ENCODE measurements around the gene GFRA3.
"Not testable (repeated sequence)": the region's sequence is repeated elsewhere in the genome, so short reads cannot be mapped to it uniquely, and the experiment has no call there.

Gene GFRA3, protein sequence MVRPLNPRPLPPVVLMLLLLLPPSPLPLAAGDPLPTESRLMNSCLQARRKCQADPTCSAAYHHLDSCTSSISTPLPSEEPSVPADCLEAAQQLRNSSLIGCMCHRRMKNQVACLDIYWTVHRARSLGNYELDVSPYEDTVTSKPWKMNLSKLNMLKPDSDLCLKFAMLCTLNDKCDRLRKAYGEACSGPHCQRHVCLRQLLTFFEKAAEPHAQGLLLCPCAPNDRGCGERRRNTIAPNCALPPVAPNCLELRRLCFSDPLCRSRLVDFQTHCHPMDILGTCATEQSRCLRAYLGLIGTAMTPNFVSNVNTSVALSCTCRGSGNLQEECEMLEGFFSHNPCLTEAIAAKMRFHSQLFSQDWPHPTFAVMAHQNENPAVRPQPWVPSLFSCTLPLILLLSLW

DNA sequence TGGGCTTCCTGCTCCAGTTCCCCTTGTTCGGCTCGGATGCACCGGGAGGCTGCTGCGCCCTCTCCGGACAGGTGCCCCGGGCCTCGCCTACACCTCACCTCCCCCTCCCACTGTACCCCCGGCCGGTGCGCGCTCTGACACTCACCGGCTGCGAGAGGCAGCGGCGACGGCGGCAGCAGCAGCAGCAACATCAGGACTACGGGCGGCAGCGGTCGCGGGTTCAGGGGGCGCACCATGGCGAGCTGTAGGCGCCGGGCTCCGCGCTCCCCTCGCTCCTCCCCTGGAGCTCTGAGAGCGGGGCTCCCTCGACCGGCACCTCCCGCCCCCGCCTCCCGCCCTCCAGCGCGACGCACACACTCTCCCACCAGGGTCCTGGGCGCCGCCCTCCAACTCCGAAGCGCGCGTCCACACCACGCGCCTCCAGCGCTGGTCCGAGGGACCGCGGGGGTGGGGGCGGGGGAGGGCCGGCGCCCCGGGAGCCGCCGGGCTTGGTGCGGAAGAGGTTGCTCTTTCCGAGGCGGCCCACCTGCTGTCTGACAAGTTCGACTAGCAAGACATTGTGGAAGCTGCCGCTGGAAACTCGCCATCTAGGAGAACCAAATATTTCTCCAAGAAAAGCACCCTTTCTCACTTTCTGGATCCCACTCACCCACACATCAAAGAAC is at the start of gene GFRA3:
Gene GFRA3 (minus strand): TSS at position 433 of the 665 bp plus-strand sequence. CDS start 197 bp downstream, at position 236.
- DNase-seq, result peak; percentile 21

DNA sequence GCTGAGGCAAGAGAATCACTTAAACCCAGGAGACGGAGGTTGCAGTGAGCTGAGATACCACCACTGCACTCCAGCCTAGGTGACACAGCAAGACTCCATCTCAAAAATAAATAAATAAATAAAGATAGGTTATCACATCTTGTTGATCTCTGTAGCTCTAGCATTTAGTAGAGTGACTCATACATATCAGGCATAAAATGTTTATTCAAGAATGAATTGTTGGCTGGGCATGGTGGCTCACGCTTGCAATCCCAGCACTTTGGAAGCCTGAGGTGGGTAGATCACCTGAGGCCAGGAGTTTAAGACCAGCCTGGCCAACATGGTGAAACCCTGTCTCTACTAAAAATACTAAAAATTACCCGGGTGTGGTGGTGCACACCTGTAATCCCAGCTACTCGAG is 43.8 kb upstream of the GFRA3 start:
- not testable (repeated sequence) for DNase-seq

DNA sequence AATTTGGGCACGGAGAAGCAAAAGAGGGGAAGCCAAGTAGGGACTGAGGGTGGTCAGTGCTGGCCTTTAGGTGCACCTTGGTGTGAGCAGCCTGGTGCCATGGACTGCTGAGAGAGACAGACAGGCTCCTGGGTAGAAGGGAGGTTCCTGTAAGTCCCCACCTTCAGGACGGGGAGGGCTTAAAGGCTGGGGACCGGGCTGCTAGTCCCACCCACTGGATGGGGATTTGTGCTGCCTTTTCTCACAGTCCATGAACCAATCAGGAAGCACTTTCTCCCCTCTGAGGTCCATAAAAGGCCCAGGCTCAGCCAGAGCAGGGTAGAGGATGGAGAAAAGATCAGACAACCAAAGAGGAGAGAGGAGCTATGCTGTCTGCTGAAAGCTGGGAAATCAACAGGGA is 41.9 kb upstream of the GFRA3 start:
- DNase-seq, result no peak

DNA sequence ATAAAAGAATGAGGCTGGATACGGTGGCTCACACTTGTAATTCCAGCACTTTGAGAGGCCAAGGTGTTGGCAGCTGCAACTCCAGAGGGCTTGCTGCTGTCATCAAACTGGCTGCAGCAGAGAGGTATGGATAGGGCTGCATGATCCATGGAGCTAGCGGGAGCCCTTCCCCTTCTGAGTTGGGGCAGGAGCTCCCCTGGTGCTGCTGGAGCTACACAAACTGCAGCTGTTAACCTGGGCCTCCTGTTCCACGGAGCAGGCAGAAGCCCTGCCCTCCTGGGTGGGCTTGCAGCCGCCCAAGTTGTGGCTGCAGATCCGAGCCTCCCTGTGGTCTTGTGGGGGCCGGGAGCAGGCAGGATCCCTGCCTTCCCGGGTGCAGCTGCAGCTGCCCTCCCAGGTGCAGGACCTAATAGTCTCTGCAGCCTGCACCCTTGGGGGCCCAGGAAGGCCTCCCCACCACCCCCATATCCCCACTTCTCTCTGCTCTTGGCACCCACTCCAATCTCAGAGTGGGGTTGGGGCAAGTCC is 41.4 kb upstream of the GFRA3 start:
- no peak for DNase-seq

DNA sequence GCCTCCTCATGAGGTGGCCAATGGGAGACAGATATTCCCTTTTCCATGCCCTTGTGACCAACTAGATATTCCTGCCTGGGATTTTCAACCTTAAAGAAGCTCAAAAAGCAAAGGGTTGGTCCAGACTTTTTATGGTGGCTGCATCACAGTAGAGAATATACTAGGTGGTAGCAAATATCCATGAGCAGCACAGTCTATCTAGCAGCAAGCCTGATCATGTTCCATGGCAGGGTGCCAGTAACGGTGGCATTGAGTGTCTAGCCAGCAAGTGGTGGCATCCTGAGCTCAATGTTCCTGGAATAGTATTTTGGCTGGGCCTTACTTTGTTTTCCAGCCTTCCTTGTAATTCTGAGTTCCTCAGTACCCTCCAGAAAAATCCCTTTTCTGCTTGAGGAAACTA is 31.4 kb upstream of the GFRA3 start:
- DNase-seq, result no peak

DNA sequence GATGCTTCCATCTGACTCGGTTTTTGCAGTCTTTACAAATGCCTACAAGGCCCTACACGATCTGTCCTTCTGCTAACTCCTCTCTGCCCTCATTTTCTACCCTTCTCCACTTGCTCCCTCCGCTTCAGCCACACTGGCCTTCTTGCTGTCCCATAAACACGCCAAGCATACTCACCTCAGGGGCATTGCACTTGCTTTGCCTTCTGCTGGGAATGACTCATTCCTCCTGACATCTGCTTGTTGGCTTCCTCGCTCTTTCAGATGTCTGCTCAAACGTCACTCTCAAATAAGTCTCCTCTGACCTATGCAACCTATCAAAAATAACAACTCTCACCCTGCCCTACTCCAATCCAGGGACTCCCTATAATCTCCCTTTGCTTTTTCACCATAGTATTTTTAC is 29.0 kb upstream of the GFRA3 start:
- peak; percentile 56 for DNase-seq

DNA sequence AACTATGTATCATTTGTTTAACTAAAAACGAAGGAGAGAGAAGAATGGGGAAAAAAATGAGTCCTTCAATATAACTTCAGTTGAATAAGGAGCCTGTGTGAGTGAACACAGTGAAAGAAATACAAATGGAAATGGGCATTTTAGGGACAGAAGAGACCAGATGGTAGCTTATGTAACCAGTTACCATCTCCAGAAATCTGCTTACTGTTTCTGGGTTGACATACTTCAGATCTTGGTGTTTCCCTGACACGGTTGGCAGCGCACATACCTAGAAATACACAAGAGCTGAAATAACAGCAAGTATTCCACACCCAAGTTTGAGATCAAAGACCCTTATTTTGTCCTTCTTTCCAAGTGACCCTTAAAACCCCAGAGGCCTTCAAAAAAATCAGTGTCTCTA is 14.9 kb upstream of the GFRA3 start:
- no peak for DNase-seq

DNA sequence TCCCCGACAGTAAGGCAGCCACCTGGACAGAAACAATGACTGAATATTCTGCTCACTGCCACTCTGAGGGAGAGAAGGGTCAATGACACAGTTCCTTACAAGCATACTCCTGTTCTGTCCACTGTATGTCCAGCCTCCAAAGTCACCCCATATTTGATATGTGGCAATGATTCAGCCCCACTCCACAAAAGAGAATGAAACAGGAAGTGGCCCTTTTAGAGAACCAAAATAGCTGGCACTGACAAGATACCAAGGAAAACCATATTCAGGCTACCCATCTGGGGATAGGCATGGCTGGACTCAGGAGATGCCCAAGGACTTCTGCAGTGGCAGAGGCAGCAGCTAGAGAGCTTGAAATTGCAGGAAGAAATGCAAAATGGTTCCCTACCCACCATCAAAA is 12.8 kb upstream of the GFRA3 start:
- DNase-seq, result no peak

DNA sequence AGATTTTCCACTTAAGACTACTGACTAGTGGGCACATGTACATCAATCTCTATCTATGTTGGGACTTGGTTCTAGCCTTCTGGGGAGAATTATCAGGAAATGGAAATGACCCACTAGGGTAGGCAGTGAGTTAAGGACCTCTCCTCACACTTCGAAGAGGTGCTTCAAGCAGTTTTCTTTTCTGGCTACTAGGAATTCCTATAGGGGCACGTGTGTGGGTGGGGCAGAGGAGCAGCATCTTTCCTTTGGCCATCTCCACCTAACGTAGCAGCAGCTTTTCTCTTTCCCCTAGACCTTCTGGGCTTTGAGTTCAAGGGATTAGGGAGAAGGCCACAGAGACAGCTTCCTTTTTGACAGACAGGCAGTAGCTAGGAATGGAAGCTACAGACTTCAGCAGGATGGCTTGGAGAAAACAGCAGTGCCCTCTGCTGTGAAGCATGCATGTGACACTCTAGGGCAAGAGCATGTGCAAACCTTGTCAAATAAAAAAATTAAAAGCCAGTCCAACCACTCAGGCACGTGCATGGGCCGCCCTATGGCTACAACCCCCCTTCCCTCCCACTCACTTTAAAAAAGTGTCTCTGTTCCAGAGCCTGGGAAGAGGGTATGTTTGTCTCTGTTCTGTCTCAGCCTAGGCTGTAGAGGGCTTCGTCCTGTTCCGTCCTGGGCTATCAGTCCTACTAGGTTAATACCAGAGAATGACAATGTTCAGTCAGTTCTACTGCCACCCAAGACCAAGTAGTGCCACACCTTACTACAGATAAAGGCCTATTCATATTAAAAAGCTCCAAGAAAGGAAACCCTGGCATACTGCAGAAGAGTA is 8.7 kb upstream of the GFRA3 start:
- DNase-seq, result peak; percentile 42

DNA sequence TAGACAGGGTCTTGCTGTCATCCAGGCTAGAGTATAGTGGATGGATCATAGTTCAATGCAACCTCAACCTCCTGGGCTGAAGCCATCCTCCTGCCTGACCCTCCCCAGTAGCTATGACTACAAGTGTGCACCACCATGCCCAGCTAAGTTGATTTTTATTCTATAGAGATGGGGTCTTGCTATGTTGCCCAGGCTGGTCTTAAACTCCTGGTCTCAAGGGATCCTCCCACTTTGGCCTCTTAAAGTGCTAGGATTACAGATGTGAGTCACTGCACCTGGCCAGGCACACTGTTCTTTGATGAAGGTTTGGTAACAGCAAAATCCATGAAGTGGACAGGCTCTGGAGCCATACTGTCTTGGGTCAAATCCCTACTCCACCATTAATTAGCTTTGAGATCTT is 6.5 kb upstream of the GFRA3 start:
- DNase-seq, result no peak

DNA sequence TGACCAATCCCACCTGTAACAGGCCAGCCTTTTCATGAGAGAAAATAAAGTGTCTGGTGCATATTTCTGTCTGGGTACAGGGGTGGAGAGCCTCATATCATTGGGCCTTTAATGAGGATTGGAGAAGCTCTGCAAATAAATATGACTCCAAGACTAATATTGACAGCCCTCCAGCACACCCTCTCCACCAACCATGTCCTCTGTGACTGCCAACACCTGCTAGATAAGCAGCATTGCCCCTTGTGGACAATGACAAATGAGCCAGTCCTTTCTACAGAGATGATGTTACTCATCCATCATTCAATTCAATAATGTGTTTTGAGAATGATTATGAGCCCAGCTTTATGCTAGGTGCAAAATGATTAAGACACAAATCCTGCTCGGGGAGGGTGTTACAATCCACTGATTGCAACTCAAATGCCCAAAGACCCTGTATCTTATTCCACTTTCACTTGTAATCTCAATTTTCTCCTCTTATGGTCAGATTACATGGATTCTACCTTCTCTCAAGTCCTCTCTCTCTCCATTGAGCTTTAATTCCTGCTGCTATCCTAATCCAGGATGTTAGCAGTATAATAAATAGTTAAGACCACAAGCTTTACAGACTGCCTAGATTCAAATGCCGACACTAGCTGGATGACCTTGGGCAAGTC is 2.1 kb upstream of the GFRA3 start:
- no peak for DNase-seq

DNA sequence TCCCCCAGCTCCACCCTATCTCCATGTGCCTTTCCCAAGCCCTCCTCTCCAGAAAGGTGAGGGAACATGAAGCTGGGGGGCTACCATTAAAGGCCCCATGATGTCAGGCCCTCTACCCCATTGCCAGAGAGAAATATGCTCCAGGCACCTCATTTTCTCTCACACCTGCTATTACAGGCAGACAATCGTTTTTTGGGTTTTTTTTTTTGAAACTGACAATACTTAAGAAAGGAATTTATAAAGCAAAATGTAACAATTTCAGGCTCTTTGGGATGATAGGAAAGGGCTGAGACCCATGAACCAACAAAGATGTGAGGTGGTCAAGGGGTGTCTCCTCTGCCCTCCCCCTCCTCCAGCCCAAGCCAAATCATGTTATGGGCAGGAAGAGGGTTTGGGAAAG is 1.5 kb upstream of the GFRA3 start:
- DNase-seq, result no peak

DNA sequence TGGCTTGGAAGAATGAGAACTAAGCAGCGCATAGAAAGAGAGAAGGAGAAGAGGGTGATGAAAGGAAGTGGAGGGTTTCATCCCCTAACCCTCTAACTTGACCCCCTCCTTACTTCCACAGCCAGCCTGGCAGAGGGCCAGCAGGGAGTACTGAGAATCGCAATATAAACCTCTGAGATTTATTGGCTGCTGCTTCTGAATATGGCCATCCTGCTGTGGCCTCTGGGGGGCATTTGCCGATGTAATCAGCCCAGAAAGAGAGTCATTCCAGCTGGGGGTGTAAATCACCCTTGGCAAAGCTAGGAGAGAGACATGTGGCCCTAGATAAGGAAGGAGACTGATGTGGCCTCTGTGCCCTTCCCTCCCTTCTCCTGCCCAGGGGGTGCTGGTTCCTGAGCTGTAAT is 960 bp upstream of the GFRA3 start:
- peak; percentile 10 for DNase-seq

DNA sequence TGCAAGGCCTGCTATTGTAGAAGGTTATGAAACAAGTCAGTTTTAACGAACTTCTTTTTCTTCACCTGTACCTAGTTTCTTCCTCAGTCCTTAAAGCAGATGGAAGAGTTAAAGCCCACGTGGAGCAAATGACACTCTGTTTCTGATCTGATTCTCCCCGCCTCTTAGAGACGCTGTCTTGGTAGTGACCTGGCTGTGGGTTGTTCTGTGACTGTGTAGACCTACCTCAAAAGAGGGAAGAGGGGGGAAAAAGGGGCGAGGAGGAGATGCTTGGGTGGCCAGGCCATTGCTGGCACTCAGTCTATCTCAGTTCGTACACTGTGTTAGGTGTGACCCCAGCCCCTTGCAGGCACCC is 610 bp downstream of the GFRA3 start:
- DNase-seq, result no peak

DNA sequence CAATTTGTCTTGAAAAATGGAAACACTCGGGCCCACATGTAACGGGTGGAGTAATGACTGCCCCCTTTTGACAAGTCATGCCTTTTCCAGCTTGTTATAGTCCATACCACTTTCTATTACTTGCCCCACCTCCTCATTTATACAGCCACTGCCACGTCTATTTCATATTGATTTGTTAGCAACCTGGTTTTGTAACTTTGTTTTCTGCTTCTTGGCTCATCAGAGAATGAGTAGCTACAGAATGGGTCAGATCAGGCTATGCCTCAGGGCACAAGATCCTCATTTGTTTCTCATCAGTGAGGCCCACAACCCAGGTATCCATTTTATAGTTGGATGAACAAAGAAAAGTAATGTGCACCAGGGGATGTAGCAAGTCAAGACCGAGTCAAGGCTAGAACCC is 1.7 kb downstream of the GFRA3 start:
- DNase-seq, result no peak

DNA sequence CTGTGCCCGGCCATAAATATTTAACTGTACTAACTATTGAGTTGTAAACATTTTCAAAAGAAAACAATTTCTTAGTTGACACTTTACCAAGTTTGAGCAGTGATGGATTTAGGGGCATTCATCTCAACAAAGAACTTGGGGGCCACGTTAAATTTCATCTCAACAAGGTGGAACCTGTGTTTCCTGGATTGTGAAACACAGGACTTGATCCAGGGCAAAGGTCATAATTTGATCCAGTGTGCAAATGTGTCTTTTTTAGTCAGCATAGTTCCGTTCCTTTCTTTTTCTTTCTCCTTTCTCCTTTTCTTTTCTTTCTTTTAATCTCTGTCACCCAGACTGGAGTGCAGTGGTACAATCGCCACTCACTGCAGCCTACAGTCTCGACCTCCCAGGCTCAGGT is 3.1 kb downstream of the GFRA3 start:
- no peak for DNase-seq

DNA sequence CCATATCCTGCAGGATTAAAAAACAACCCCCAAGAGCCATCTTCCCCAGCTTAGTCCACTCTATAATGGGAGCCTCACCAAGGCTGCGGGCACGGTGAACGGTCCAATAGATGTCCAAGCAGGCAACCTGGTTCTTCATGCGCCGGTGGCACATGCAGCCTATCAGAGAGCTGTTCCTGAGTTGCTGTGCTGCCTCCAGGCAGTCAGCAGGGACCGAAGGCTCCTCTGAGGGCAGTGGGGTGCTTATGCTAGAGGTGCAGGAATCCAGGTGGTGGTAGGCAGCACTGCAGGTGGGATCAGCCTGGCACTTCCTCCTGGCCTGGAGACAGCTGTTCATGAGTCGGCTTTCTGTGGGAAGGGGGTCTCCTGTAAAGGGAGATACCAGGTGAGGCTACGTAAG is 10.2 kb downstream of the GFRA3 start:
- no peak for DNase-seq

DNA sequence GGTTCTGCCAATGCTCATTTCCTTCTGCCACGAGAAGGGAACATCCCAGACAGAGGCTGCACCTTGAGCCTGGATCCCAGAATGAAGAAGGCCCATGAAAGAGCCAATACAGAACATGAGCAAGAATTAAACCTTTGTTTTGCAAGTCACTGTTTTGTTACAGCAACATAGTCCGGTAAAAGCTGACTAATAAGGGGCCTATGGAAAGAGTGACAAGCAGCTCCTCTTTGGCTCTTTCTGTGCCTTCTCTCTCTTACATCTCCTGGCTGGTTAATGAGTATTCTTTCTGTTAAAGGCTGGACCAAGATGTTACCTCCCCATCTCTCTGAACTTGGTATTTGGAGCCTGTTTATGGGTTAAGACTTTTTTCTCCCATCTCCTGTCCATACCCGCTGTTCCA is 10.8 kb downstream of the GFRA3 start:
- DNase-seq, result no peak

DNA sequence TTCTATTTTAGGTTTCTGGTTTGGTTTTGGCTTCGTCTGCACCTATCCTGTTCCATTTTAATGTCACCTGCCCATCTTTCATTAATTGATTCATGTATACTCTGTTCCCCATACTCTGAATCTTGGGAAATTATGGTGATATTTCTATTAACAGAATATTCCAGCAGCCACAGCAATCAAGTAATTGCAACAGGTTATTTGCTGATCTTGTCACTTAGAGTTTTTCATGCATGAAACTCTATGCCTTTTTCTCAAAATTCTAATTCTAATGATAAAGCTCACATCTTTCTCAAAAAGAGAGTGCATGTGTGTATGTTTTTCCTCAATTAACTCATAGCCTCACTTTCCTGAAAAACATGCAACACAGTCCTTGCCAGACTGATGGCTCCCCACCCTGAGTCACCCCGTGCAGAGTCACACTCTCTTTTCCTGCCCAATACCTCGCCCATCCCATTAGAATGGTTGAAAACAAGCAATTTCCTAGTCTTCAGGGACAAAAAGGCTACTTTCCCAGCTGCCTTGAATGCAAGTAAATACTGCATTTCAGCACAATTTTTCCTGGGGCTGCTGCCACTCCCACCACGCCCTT is 15.6 kb downstream of the GFRA3 start:
- no peak for DNase-seq

DNA sequence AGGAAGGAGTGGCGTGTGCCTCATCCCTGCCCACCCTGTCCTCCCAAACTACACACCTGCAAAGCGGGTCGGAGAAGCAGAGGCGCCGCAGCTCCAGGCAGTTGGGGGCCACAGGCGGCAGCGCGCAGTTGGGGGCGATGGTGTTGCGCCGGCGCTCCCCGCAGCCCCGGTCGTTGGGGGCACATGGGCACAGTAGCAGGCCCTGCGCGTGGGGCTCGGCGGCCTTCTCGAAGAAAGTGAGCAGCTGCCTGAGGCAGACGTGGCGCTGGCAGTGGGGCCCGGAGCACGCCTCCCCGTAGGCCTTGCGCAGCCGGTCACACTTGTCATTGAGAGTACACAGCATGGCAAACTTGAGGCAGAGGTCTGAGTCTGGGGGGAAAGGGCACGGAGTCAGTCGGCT is 16.8 kb downstream of the GFRA3 start:
- DNase-seq, result no peak

DNA sequence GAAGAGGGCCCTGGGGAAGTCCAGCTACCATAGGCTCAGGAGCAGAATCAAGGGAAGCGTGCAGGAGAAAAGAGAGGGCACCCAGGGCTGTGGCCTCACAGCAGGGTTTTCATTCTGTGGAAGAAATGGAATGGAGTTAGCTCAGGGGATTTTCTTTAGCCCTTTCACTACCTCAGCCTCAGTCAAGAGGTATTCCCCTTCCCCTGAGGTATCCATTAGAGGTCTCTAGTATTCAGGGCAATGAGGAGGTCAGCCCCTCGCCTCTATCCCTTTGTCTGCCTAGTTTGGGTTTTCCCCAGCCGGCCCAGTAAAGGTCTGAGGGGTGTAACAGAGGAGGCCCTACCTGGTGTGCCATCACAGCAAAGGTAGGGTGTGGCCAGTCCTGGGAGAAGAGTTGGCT is 21.5 kb downstream of the GFRA3 start:
- no peak for DNase-seq

DNA sequence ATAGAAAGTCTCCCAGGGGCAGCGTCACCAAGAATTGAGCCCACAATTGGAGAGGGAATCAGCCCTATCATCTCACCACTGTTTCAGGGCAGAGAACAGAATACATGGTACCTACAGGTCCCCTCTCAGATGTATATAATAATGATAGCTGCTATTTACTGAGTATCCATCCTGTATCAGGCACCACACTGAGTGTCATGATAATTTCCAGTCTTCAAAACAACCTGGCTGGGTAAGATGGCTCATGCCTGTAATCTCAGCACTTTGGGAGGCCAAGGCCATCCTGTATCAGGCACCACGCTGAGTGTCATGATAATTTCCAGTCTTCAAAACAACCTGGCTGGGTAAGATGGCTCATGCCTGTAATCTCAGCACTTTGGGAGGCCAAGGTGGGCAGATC is 26.6 kb downstream of the GFRA3 start:
- not testable (repeated sequence) for DNase-seq

DNA sequence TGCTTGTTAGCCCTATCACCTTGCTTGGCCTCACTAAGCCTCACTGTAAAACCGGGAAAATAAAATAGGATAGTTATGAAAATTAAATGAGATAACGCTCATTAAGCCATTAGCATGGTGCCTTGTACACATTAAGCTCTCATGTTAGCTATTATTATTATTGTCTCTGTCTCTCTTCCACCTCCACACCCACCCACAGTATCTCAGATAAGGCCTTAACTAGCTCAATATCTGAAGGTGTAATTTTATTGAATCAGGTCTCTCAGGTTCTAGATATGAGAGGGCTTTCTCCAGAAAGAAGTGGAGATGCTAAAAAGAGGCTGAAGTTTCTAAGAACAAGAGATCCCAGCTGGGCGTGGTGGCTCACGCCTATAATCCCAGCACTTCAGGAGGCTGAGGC is 27.6 kb downstream of the GFRA3 start:
- no peak for DNase-seq
